ENCODE measurements around the gene SGMS1.

GRCh38 chr10:50312464-50313437 is 311.0 kb downstream of the SGMS1 start:
- TF ChIP-seq POLR2AphosphoS5 (IDR thresholded peaks at IDR 0.05; ENCODE audit: insufficient read depth in 1 of 2, low read depth in 1 of 2) = no peak
- TF ChIP-seq CTCF (IDR thresholded peaks at IDR 0.05) = no peak
- TF ChIP-seq POLR2A (IDR thresholded peaks at IDR 0.05) = no peak

Measured in vagina (tissue), 2 donors.